Mucosa of descending colon (tissue), 3 donors: ENCODE measurements around the gene MSI2. TPM values are rescaled to one million over a fixed set of nuclear protein-coding genes. Genes with fewer than 3 reads are reported as not detected.

Source experiments
- ATAC-seq: fragments of 200-7000 bp; cut with Tn5 transposase; one replicate; pipeline ENCODE4 v1.9.1; 2020; ENCODE audit warnings: mild to moderate bottlenecking, moderate library complexity
- DNase-seq, 3 donors: peaks; one replicate each; pipeline ENCODE4 v3.0.0-alpha.2; 2020
- H3K36me3 ChIP-seq: fragments of 200-600 bp; one replicate; pipeline ENCODE4 v1.8.0; 2021; ENCODE audit warnings: low read depth, mild to moderate bottlenecking
- H3K4me1 ChIP-seq: fragments of 200-600 bp; one replicate; pipeline ENCODE4 v1.8.0; 2021; ENCODE audit warnings: low read depth, mild to moderate bottlenecking
- H3K4me3 ChIP-seq: fragments of 200-600 bp; one replicate; pipeline ENCODE4 v1.8.0; 2021; ENCODE audit warnings: mild to moderate bottlenecking
- H3K9me3 ChIP-seq: fragments of 200-600 bp; one replicate; pipeline ENCODE4 v1.8.0; 2021; ENCODE audit warnings: mild to moderate bottlenecking
- CTCF ChIP-seq: fragments of 200-600 bp; IDR thresholded peaks from one replicate; pipeline ENCODE4 v1.8.0; 2022; ENCODE audit warnings: antibody characterized with exemption, mild to moderate bottlenecking
- intact Hi-C, 2 donors: fragments of 100-400 bp; cut with DNase I in 1 of 2; cut with micrococcal nuclease in 1 of 2; formaldehyde crosslinking; loops; one replicate each; pipeline versions ENCODE4 v1.11.0 to v1.11.1; 2022; cut with DNase I, micrococcal nuclease
- total RNA-seq, 3 donors: library from RNA; stranded (reverse); fragmentation: NEBNext Ultra II Directional in 2 of 3; extraction: Animal tissue kit (Norgen Biotek cat#: 25700) in 2 of 3; gene quantifications; one replicate each; pipeline versions ENCODE4 v1.2.1 to v1.2.4, GENCODE V29; 2021 to 2023
- donor health status: DM: no; HTN: no; CAD: no; lungs with moderate emphysema.
- donor health status: DM: no; HTN: no; CAD: no.
- donor health status: DM: no; HTN: yes; CAD: no.

MSI2 gene
- total RNA-seq, 3 donors from 2014 or later = 60.0 to 72.6 (median 65.7) TPM

- peaks cover 10% of the 10 kb centered on the region for H3K4me1 ChIP-seq
- no peaks in the 10 kb centered on the region for H3K9me3 ChIP-seq
- no peak for TF ChIP-seq CTCF
- ATAC-seq (no peak), DNase-seq (no peak)
- H3K4me3 ChIP-seq = no peak overlapping the region
- no peaks in the 10 kb centered on the region for H3K36me3 ChIP-seq
- intact Hi-C loops = no loop called here
Observed at GRCh38 chr17:57259306-57259705, 3.0 kb downstream of the MSI2 start.

- intact Hi-C loops = no loop called here
- ATAC-seq (no peak), DNase-seq (no peak)
- TF ChIP-seq CTCF = no peak
- Histone ChIP-seq H3K4me1 (peaks cover 10% of the 10 kb centered on the region), H3K4me3 (no peak overlapping the region), H3K36me3 (no peaks in the 10 kb centered on the region), H3K9me3 (no peaks in the 10 kb centered on the region)
Observed at GRCh38 chr17:57259817-57260216, 3.5 kb downstream of the MSI2 start.

GRCh38 chr17:57260325-57261083 lies 4.2 kb downstream of the MSI2 start:
- peaks cover 10% of the 10 kb centered on the region for H3K4me1 ChIP-seq

GRCh38 chr17:57261084-57261461 lies 4.8 kb downstream of the MSI2 start:
- Histone ChIP-seq H3K9me3 (no peaks in the 10 kb centered on the region), H3K4me3 (no peak overlapping the region), H3K4me1 (peaks cover 10% of the 10 kb centered on the region), H3K36me3 (no peaks in the 10 kb centered on the region)
- TF ChIP-seq CTCF = no peak
- intact Hi-C loops = no loop called here
- ATAC-seq = no peak
- DNase-seq = no peak

More at GRCh38 chr17:57260325-57261083, 4.2 kb downstream of the MSI2 start:
- no peaks in the 10 kb centered on the region for H3K9me3 ChIP-seq
- TF ChIP-seq CTCF = no peak
- no peak overlapping the region for H3K4me3 ChIP-seq
- ATAC-seq (no peak), DNase-seq (no peak)
- intact Hi-C loops = no loop called here
- no peaks in the 10 kb centered on the region for H3K36me3 ChIP-seq

- no peaks in the 10 kb centered on the region for H3K9me3 ChIP-seq
- DNase-seq = no peak
- intact Hi-C loops = no loop called here
- ATAC-seq = no peak
- peaks cover 10% of the 10 kb centered on the region for H3K4me1 ChIP-seq
- H3K36me3 ChIP-seq = no peaks in the 10 kb centered on the region
- no peak for TF ChIP-seq CTCF
- no peak overlapping the region for H3K4me3 ChIP-seq
Observed at GRCh38 chr17:57262557-57262956, 6.2 kb downstream of the MSI2 start.
